Measurements from ENCODE around the gene MAN2A1.

Gene MAN2A1

GRCh38 chr5:109739741-109740728 lies 50.3 kb downstream of the MAN2A1 start:
- ChIA-PET POLR2A (interaction anchor here (0.6 kb wide), 1 partner anchor 50 kb away, joined by 3 read pairs; the partner anchor contains the start of gene MAN2A1), CTCF (interaction anchor here (0.7 to 1.5 kb wide), 5 partner anchors 15 to 79 kb away, joined by 3 to 6 read pairs (median 4); partner anchors contain the start of gene MAN2A1)
- Histone ChIP-seq H3K36me3 (ENCODE audit: control insufficient read depth in 2 of 2, insufficient read depth in 1 of 2, low read length in 2 of 2) (no peaks in the 10 kb centered on the region), H3K4me3 (ENCODE audit: low read depth, low read length) (no peak overlapping the region), H3K9me3 (ENCODE audit: control insufficient read depth, insufficient read depth, low read depth, low read length) (no peaks in the 10 kb centered on the region), H3K27ac (ENCODE audit: extremely low read depth, low read depth, low read length) (no peak overlapping the region), H3K4me1 (ENCODE audit: control insufficient read depth, insufficient read depth, low read length) (peaks cover 8% of the 10 kb centered on the region)
- TF ChIP-seq TRIM28 (IDR thresholded peaks at IDR 0.05; ENCODE audit: borderline replicate concordance, low read length) (0 out of 2 replicates have a peak, but pooled peaks have one; percentile 46), KLF16 (tag by site-specific recombination; IDR thresholded peaks at IDR 0.05) (no peak), ELK4 (IDR thresholded peaks at IDR 0.05; ENCODE audit: borderline replicate concordance, low read depth, low read length) (no peak), ZSCAN23 (tag by site-specific recombination; IDR thresholded peaks at IDR 0.05) (no peak), ZNF664 (tag by site-specific recombination; IDR thresholded peaks at IDR 0.05) (no peak), ZSCAN30 (tag by site-specific recombination; IDR thresholded peaks at IDR 0.05) (peak; percentile 68; the same call in 1 of the 2 replicates), ZNF10 (tag by site-specific recombination; IDR thresholded peaks at IDR 0.05) (0 out of 2 replicates have a peak, but pooled peaks have one; percentile 18)

GRCh38 chr5:109740966-109741365 lies 51.2 kb downstream of the MAN2A1 start:
- Histone ChIP-seq H3K4me1 (ENCODE audit: control insufficient read depth, insufficient read depth, low read length) (peaks cover 8% of the 10 kb centered on the region), H3K9me3 (ENCODE audit: control insufficient read depth, insufficient read depth, low read depth, low read length) (no peaks in the 10 kb centered on the region), H3K36me3 (ENCODE audit: control insufficient read depth in 2 of 2, insufficient read depth in 1 of 2, low read length in 2 of 2) (no peaks in the 10 kb centered on the region), H3K4me3 (ENCODE audit: low read depth, low read length) (no peak overlapping the region), H3K27ac (ENCODE audit: extremely low read depth, low read depth, low read length) (no peak overlapping the region)
- POLR2A ChIA-PET, result no interaction called here
- TF ChIP-seq ZNF654 (tag by site-specific recombination; IDR thresholded peaks at IDR 0.05; ENCODE audit: low read depth) (no peak), ZNF394 (tag by site-specific recombination; IDR thresholded peaks at IDR 0.05; ENCODE audit: borderline replicate concordance) (no peak), ATF2 (tag by site-specific recombination; IDR thresholded peaks at IDR 0.05; ENCODE audit: low read depth) (no peak), ZBTB11 (tag by site-specific recombination; conservative IDR thresholded peaks at IDR 0.05; ENCODE audit: low read depth) (no peak), BCL11B (tag by site-specific recombination; IDR thresholded peaks at IDR 0.05; ENCODE audit: low read depth) (no peak), ZNF600 (tag by site-specific recombination; IDR thresholded peaks at IDR 0.05) (no peak), ZNF621 (tag by site-specific recombination; IDR thresholded peaks at IDR 0.05) (no peak), HOXC10 (CRISPR knock-in tag; IDR thresholded peaks at IDR 0.05) (no peak), ZNF510 (tag by site-specific recombination; IDR thresholded peaks at IDR 0.05; ENCODE audit: insufficient replicate concordance) (no peak), ZNF169 (tag by site-specific recombination; IDR thresholded peaks at IDR 0.05) (no peak), ZNF501 (tag by site-specific recombination; IDR thresholded peaks at IDR 0.05) (no peak), ZSCAN18 (tag by site-specific recombination; IDR thresholded peaks at IDR 0.05) (no peak), ZNF580 (tag by site-specific recombination; IDR thresholded peaks at IDR 0.05) (no peak), KLF1 (tag by site-specific recombination; IDR thresholded peaks at IDR 0.05) (no peak), KLF7 (tag by site-specific recombination; IDR thresholded peaks at IDR 0.05; ENCODE audit: borderline replicate concordance) (no peak)
- CTCF ChIA-PET, result interaction anchor here (0.8 to 1.1 kb wide), 2 partner anchors 14 to 78 kb away, joined by 4 to 5 read pairs; no protein-coding TSS in a partner anchor
